Measurements from ENCODE around the gene PPP4R3A. TPM values are rescaled to one million over a fixed set of nuclear protein-coding genes. Genes with fewer than 3 reads are reported as not detected.
A peak's percentile ranks its signal among the peaks of the same experiment; 100 is the strongest.

PPP4R3A gene
- total RNA-seq, 1 donor from 2014 or later: 119 TPM

DNA sequence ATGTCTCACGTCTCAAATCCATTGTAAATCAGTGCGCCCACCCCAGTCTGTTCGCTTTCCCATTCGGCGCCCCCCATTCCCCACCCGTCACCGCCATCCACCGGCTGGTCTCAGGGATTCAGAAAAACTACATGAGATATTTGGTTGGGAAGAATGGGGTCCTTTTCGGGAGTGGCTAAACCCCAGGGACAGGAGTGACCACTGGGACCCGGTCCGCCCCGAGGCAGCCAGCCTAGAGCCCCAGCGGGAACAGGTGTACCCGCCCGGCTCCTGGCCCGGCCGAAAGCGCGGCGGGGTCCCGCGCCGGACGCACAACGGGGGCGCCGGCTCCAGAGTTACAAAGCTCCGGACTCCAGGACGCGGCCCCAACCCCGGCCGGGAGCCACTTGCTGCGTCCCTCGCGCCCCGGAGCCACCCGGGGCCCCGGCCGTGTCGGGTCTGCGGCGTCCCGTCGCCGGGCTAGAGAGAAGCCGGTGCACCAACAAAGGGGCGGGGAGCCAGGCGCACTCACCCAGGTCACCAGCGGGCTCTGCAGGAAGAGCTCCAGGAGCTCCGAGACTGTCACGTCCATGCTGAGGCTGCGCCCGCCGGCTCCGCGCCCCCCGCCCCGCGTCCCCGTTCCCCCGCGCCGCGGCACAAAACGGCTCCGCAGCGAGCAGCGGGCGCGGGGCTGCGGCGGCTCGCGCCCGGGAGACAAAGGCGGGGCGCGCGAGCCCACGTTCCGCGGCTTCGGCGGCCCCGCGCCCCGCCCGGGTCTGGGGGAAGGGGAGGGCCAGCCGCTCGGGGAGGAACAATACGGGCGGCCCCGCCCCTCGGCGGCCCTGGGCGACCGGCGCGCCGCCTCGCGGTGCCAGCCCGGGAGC lies 92.8 kb downstream of the PPP4R3A start, which contains the start of gene CCDC88C:
CCDC88C (minus strand) TSS at position 701 of the 863 bp plus-strand sequence; CDS start at position 571, 130 bp downstream.
- Mint-ChIP-seq H3K4me3 (ENCODE audit: low read depth) (peak within 1 kb of the TSS; percentile 95), H3K36me3 (ENCODE audit: insufficient read depth) (peaks cover 2% of the 10 kb centered on the region)

GRCh38 chr14:91416744-91417119 lies 93.4 kb downstream of the PPP4R3A start:
- no peak for DNase-seq (ENCODE audit: low spot score, unreplicated experiment)
- Mint-ChIP-seq H3K27me3 (no peaks in the 10 kb centered on the region), H3K4me3 (ENCODE audit: low read depth) (peak overlapping the region; percentile 95), H3K4me1 (ENCODE audit: low read depth) (peaks cover 43% of the 10 kb centered on the region), H3K36me3 (ENCODE audit: insufficient read depth) (peaks cover 2% of the 10 kb centered on the region), H3K9me3 (ENCODE audit: low read depth) (no peaks in the 10 kb centered on the region), H3K27ac (peak overlapping the region; percentile 72)
- TF ChIP-seq CTCF (IDR thresholded peaks at IDR 0.05; ENCODE audit: unreplicated experiment): no peak

More for the DNA sequence above, 92.8 kb downstream of the PPP4R3A start, which contains the start of gene CCDC88C:
- peak; percentile 18 for TF ChIP-seq CTCF (IDR thresholded peaks at IDR 0.05; ENCODE audit: unreplicated experiment)
- H3K27me3 Mint-ChIP-seq: no peaks in the 10 kb centered on the region
- H3K4me1 Mint-ChIP-seq (ENCODE audit: low read depth): peaks cover 43% of the 10 kb centered on the region
- DNase-seq (ENCODE audit: low spot score, unreplicated experiment): peak; percentile 58
- H3K9me3 Mint-ChIP-seq (ENCODE audit: low read depth): no peaks in the 10 kb centered on the region
- H3K27ac Mint-ChIP-seq: peak within 1 kb of the TSS; percentile 72

DNA sequence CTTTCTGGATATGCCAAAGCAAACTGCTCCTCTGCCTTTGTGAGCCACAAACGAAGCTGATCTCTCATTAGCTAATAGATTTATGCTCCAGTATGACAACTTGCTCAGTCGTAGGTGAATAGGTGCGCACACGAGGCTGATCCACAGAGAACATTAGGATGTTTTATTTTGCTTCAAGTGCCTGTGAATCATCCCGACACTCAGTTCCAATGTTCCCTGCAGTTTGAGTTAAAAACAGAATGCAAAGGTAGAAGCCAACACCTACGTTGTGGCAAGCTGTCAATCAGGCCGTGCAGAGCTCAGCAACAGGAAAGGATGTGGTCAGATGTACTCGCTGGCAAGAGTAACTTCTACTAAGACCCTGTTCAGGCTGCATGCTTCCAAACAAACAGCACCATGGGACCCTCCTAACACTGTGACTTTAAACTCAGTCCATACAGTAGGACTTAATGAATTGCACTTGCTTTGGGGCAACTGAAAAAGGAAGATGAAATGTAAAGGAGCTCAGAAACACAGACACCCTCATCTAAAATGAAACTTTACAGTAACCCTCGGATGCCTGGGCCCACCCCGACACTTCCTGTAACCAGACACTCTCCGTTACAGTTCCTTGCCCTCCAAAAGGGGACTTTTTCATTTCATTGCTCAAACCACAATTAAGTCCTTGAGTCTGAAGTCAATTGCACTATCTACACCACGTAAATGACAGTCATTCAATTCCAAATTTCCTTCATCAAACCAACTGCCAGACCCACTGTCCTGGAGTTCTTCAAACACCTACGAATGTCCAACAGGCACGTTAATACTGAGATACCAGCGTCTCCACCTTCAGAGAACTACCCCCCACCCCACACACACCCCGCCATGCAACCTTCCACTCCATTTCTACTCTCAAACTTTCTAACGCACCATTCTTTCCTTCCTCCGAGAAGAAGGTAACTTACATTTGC lies 94.0 kb downstream of the PPP4R3A start:
- Mint-ChIP-seq H3K4me1 (ENCODE audit: low read depth) (peaks cover 45% of the 10 kb centered on the region), H3K4me3 (ENCODE audit: low read depth) (peak overlapping the region; percentile 95), H3K27ac (peak overlapping the region; percentile 72), H3K9me3 (ENCODE audit: low read depth) (no peaks in the 10 kb centered on the region), H3K27me3 (no peaks in the 10 kb centered on the region), H3K36me3 (ENCODE audit: insufficient read depth) (peaks cover 4% of the 10 kb centered on the region)
- DNase-seq (ENCODE audit: low spot score, unreplicated experiment): no peak
- no peak for TF ChIP-seq CTCF (IDR thresholded peaks at IDR 0.05; ENCODE audit: unreplicated experiment)

GRCh38 chr14:91414475-91414833 lies 95.7 kb downstream of the PPP4R3A start:
- no peak for DNase-seq (ENCODE audit: low spot score, unreplicated experiment)
- no peaks in the 10 kb centered on the region for H3K27me3 Mint-ChIP-seq
- peaks cover 47% of the 10 kb centered on the region for H3K4me1 Mint-ChIP-seq (ENCODE audit: low read depth)
- no peak for TF ChIP-seq CTCF (IDR thresholded peaks at IDR 0.05; ENCODE audit: unreplicated experiment)
- no peaks in the 10 kb centered on the region for H3K9me3 Mint-ChIP-seq (ENCODE audit: low read depth)
- H3K27ac Mint-ChIP-seq: peak overlapping the region; percentile 25
- H3K4me3 Mint-ChIP-seq (ENCODE audit: low read depth): peak overlapping the region; percentile 47
- peaks cover 9% of the 10 kb centered on the region for H3K36me3 Mint-ChIP-seq (ENCODE audit: insufficient read depth)

Measured in progenitor cell of endocrine pancreas (in vitro differentiated cells).